ENCODE measurements around the gene TTLL5.

TTLL5 gene

GRCh38 chr14:75747899-75748298 is 86.9 kb downstream of the TTLL5 start:
- H3K36me3 ChIP-seq (ENCODE audit: control insufficient read depth, insufficient read depth, low read length, severe bottlenecking), result peaks cover 47% of the 10 kb centered on the region

DNA sequence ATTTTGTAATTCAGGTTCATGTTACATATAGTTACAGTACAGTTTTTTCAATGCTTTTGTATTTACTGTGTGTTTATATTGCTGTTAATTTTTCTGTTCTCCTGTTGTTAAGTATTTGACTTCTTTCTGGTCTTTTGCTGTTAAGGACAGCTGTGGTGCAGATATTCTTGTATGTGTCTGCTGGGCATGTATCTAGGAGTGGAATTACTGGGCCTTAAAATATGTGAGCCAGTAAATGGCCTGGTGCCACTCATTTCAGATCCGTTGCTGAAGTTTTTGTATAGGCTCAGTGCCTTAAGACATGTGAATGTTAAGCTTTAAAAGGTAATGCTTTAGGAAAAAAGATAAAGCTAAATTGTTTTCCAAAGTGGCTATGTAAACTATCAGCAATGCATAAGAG is 87.3 kb downstream of the TTLL5 start:
- H3K27me3 ChIP-seq (replicated peaks; ENCODE audit: control insufficient read depth, insufficient read depth, low read length), result no peaks in the 10 kb centered on the region
- H3K4me1 ChIP-seq (ENCODE audit: control insufficient read depth, insufficient read depth, low read length), result peaks cover 24% of the 10 kb centered on the region
- H3K9me3 ChIP-seq (ENCODE audit: control insufficient read depth, low read length), result peaks cover 8% of the 10 kb centered on the region
- no peak for DNase-seq (ENCODE audit: low read depth)
- no peak overlapping the region for H3K4me3 ChIP-seq (ENCODE audit: low read length)
- H3K9ac ChIP-seq (ENCODE audit: low read length), result no peak overlapping the region
- peaks cover 42% of the 10 kb centered on the region for H3K36me3 ChIP-seq (ENCODE audit: control insufficient read depth, insufficient read depth, low read length, severe bottlenecking)

More at GRCh38 chr14:75747899-75748298, 86.9 kb downstream of the TTLL5 start:
- H3K4me3 ChIP-seq (ENCODE audit: low read length), result no peak overlapping the region
- no peak overlapping the region for H3K9ac ChIP-seq (ENCODE audit: low read length)
- DNase-seq (ENCODE audit: low read depth), result no peak
- peaks cover 8% of the 10 kb centered on the region for H3K9me3 ChIP-seq (ENCODE audit: control insufficient read depth, low read length)
- peaks cover 20% of the 10 kb centered on the region for H3K4me1 ChIP-seq (ENCODE audit: control insufficient read depth, insufficient read depth, low read length)
- H3K27me3 ChIP-seq (replicated peaks; ENCODE audit: control insufficient read depth, insufficient read depth, low read length), result no peaks in the 10 kb centered on the region

DNA sequence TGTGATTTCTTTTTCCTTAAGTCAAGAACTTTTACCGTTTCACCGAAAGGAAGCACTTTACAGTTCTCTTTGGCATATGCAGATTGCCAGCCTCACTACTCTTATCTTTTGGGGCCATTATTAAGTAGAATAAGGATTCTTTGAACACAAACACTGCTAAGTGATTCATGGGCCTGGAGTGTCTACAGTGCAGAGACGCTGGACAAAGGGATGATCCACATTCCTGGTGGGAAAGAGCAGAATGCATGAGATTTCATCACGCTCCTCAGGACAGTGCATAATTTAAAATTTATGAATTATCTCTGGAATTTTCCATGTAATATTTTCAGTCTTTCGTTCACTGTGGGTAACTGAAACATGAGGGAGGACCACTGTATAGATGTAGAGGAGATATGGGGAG is 90.2 kb downstream of the TTLL5 start:
- H3K4me3 ChIP-seq (ENCODE audit: low read length), result no peak overlapping the region
- peaks cover 8% of the 10 kb centered on the region for H3K9me3 ChIP-seq (ENCODE audit: control insufficient read depth, low read length)
- H3K36me3 ChIP-seq (ENCODE audit: control insufficient read depth, insufficient read depth, low read length, severe bottlenecking), result peaks cover 19% of the 10 kb centered on the region
- no peaks in the 10 kb centered on the region for H3K27me3 ChIP-seq (replicated peaks; ENCODE audit: control insufficient read depth, insufficient read depth, low read length)
- peaks cover 31% of the 10 kb centered on the region for H3K4me1 ChIP-seq (ENCODE audit: control insufficient read depth, insufficient read depth, low read length)
- no peak for DNase-seq (ENCODE audit: low read depth)
- no peak overlapping the region for H3K9ac ChIP-seq (ENCODE audit: low read length)

GRCh38 chr14:75752086-75752485 is 91.0 kb downstream of the TTLL5 start:
- H3K36me3 ChIP-seq (ENCODE audit: control insufficient read depth, insufficient read depth, low read length, severe bottlenecking), result peaks cover 12% of the 10 kb centered on the region
- no peaks in the 10 kb centered on the region for H3K27me3 ChIP-seq (replicated peaks; ENCODE audit: control insufficient read depth, insufficient read depth, low read length)
- DNase-seq (ENCODE audit: low read depth), result no peak
- peaks cover 31% of the 10 kb centered on the region for H3K4me1 ChIP-seq (ENCODE audit: control insufficient read depth, insufficient read depth, low read length)
- H3K9me3 ChIP-seq (ENCODE audit: control insufficient read depth, low read length), result peaks cover 6% of the 10 kb centered on the region
- H3K4me3 ChIP-seq (ENCODE audit: low read length), result peak overlapping the region; percentile 20
- peak overlapping the region; percentile 50 for H3K9ac ChIP-seq (ENCODE audit: low read length)

- Histone ChIP-seq H3K9ac (ENCODE audit: low read length) (peak overlapping the region; percentile 50), H3K4me1 (ENCODE audit: control insufficient read depth, insufficient read depth, low read length) (peaks cover 31% of the 10 kb centered on the region), H3K4me3 (ENCODE audit: low read length) (peak overlapping the region; percentile 20), H3K36me3 (ENCODE audit: control insufficient read depth, insufficient read depth, low read length, severe bottlenecking) (peaks cover 7% of the 10 kb centered on the region), H3K9me3 (ENCODE audit: control insufficient read depth, low read length) (no peaks in the 10 kb centered on the region), H3K27me3 (replicated peaks; ENCODE audit: control insufficient read depth, insufficient read depth, low read length) (no peaks in the 10 kb centered on the region)
- peak; percentile 65 for DNase-seq (ENCODE audit: low read depth)
Observed at GRCh38 chr14:75752907-75753594, 92.0 kb downstream of the TTLL5 start.

GRCh38 chr14:75753696-75754095 is 92.7 kb downstream of the TTLL5 start:
- Histone ChIP-seq H3K9ac (ENCODE audit: low read length) (peak overlapping the region; percentile 22), H3K4me1 (ENCODE audit: control insufficient read depth, insufficient read depth, low read length) (peaks cover 31% of the 10 kb centered on the region), H3K9me3 (ENCODE audit: control insufficient read depth, low read length) (no peaks in the 10 kb centered on the region), H3K36me3 (ENCODE audit: control insufficient read depth, insufficient read depth, low read length, severe bottlenecking) (peaks cover 4% of the 10 kb centered on the region), H3K27me3 (replicated peaks; ENCODE audit: control insufficient read depth, insufficient read depth, low read length) (no peaks in the 10 kb centered on the region), H3K4me3 (ENCODE audit: low read length) (no peak overlapping the region)
- no peak for DNase-seq (ENCODE audit: low read depth)

DNA sequence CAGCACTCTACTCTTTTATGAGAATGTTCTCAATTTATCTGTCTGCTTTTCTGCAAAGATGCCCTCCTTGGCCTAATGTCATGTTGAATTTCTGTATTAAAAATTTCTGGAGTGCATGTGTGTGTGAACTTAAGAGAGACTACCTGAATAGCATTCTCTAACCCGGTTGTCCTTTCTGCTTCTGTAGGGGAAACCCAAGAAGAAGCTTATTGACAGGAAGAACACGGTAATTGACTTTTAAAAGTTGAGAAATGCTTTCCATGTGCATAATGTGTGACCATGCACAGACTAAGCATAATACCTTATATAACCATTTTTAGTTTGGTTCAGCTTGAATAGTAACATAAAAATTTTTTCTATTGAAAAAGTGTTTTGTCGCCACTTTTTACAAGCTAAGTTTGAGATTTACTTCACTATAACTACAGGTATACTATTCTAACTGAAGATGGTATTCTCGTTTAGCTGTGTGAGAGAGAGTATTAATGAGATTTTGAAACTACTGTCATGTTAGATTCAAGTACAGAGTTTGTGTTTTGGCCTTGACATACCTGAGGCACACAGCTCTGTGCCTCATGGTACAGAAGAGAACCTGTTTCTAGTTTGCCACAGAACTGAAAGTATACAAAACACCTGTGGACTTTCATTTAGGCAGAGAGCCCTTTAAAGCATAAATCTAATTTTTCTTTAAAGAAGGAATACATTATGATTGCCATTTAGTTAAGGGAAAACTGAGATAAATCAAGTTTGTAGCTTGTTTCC is 96.8 kb downstream of the TTLL5 start:
- no peak for DNase-seq (ENCODE audit: low read depth)
- no peaks in the 10 kb centered on the region for H3K27me3 ChIP-seq (replicated peaks; ENCODE audit: control insufficient read depth, insufficient read depth, low read length)
- H3K9me3 ChIP-seq (ENCODE audit: control insufficient read depth, low read length), result no peaks in the 10 kb centered on the region
- no peak overlapping the region for H3K9ac ChIP-seq (ENCODE audit: low read length)
- H3K4me1 ChIP-seq (ENCODE audit: control insufficient read depth, insufficient read depth, low read length), result peaks cover 12% of the 10 kb centered on the region
- peaks cover 7% of the 10 kb centered on the region for H3K36me3 ChIP-seq (ENCODE audit: control insufficient read depth, insufficient read depth, low read length, severe bottlenecking)
- H3K4me3 ChIP-seq (ENCODE audit: low read length), result no peak overlapping the region

GRCh38 chr14:75764020-75764419 is 103.0 kb downstream of the TTLL5 start:
- peaks cover 21% of the 10 kb centered on the region for H3K4me1 ChIP-seq (ENCODE audit: control insufficient read depth, insufficient read depth, low read length)
- no peak for DNase-seq (ENCODE audit: low read depth)
- H3K36me3 ChIP-seq (ENCODE audit: control insufficient read depth, insufficient read depth, low read length, severe bottlenecking), result peaks cover 12% of the 10 kb centered on the region
- H3K9ac ChIP-seq (ENCODE audit: low read length), result no peak overlapping the region
- H3K4me3 ChIP-seq (ENCODE audit: low read length), result no peak overlapping the region
- H3K27me3 ChIP-seq (replicated peaks; ENCODE audit: control insufficient read depth, insufficient read depth, low read length), result no peaks in the 10 kb centered on the region
- H3K9me3 ChIP-seq (ENCODE audit: control insufficient read depth, low read length), result no peaks in the 10 kb centered on the region

GRCh38 chr14:75769047-75769685 is 108.1 kb downstream of the TTLL5 start:
- Histone ChIP-seq H3K4me3 (ENCODE audit: low read length) (no peak overlapping the region), H3K4me1 (ENCODE audit: control insufficient read depth, insufficient read depth, low read length) (peaks cover 23% of the 10 kb centered on the region), H3K9me3 (ENCODE audit: control insufficient read depth, low read length) (no peaks in the 10 kb centered on the region), H3K9ac (ENCODE audit: low read length) (no peak overlapping the region), H3K27me3 (replicated peaks; ENCODE audit: control insufficient read depth, insufficient read depth, low read length) (no peaks in the 10 kb centered on the region), H3K36me3 (ENCODE audit: control insufficient read depth, insufficient read depth, low read length, severe bottlenecking) (peaks cover 9% of the 10 kb centered on the region)
- peak; percentile 2 for DNase-seq (ENCODE audit: low read depth)

GRCh38 chr14:75770635-75771034 is 109.6 kb downstream of the TTLL5 start:
- DNase-seq (ENCODE audit: low read depth), result no peak
- no peak overlapping the region for H3K4me3 ChIP-seq (ENCODE audit: low read length)
- H3K9me3 ChIP-seq (ENCODE audit: control insufficient read depth, low read length), result no peaks in the 10 kb centered on the region
- H3K9ac ChIP-seq (ENCODE audit: low read length), result no peak overlapping the region
- H3K27me3 ChIP-seq (replicated peaks; ENCODE audit: control insufficient read depth, insufficient read depth, low read length), result no peaks in the 10 kb centered on the region
- H3K36me3 ChIP-seq (ENCODE audit: control insufficient read depth, insufficient read depth, low read length, severe bottlenecking), result peaks cover 7% of the 10 kb centered on the region
- H3K4me1 ChIP-seq (ENCODE audit: control insufficient read depth, insufficient read depth, low read length), result peaks cover 23% of the 10 kb centered on the region

GRCh38 chr14:75771595-75771994 is 110.5 kb downstream of the TTLL5 start:
- Histone ChIP-seq H3K4me3 (ENCODE audit: low read length) (no peak overlapping the region), H3K36me3 (ENCODE audit: control insufficient read depth, insufficient read depth, low read length, severe bottlenecking) (peaks cover 16% of the 10 kb centered on the region), H3K9me3 (ENCODE audit: control insufficient read depth, low read length) (no peaks in the 10 kb centered on the region), H3K9ac (ENCODE audit: low read length) (no peak overlapping the region), H3K27me3 (replicated peaks; ENCODE audit: control insufficient read depth, insufficient read depth, low read length) (no peaks in the 10 kb centered on the region), H3K4me1 (ENCODE audit: control insufficient read depth, insufficient read depth, low read length) (peaks cover 23% of the 10 kb centered on the region)
- no peak for DNase-seq (ENCODE audit: low read depth)
